ENCODE results near the gene CPLX1. TPM values are rescaled to one million over a fixed set of nuclear protein-coding genes. Genes with fewer than 3 reads are reported as not detected.
"Not testable (repeated sequence)": the region's sequence is repeated elsewhere in the genome, so short reads cannot be mapped to it uniquely, and the experiment has no call there.

The CPLX1 gene
- total RNA-seq, 4 donors from 2014 or later: 0.35 to 0.67 TPM; not detected in 2

GRCh38 chr4:762211-763190, 63.4 kb downstream of the CPLX1 start:
- Histone ChIP-seq H3K27ac (no peak overlapping the region), H3K36me3 (peaks cover 0 to 66% (median 0%) of the 10 kb centered on the region in 3 donors), H3K27me3 (no peaks in the 10 kb centered on the region), H3K4me1 (no peaks in the 10 kb centered on the region), H3K9me3 (no peaks in the 10 kb centered on the region), H3K4me3 (no peak overlapping the region)
- peak in 3 of 6 experiments; percentile 41 to 47 (median 44) for TF ChIP-seq CTCF (IDR thresholded peaks at IDR 0.05)
- TF ChIP-seq POLR2A (IDR thresholded peaks at IDR 0.05): no peak
- DNase-seq: no peak

GRCh38 chr4:761739-762138, 64.2 kb downstream of the CPLX1 start:
- TF ChIP-seq CTCF (IDR thresholded peaks at IDR 0.05) (no peak), POLR2A (IDR thresholded peaks at IDR 0.05) (no peak)
- no peak overlapping the region for H3K4me3 ChIP-seq
- no peaks in the 10 kb centered on the region for H3K27me3 ChIP-seq
- H3K27ac ChIP-seq: no peak overlapping the region
- no peak for DNase-seq
- no peaks in the 10 kb centered on the region for H3K4me1 ChIP-seq
- no peaks in the 10 kb centered on the region for H3K9me3 ChIP-seq
- H3K36me3 ChIP-seq: peaks cover 0 to 67% (median 0%) of the 10 kb centered on the region in 3 donors

GRCh38 chr4:761086-761485, 64.8 kb downstream of the CPLX1 start:
- Histone ChIP-seq H3K4me3 (no peak overlapping the region), H3K36me3 (peaks cover 0 to 62% (median 0%) of the 10 kb centered on the region in 3 donors), H3K27me3 (no peaks in the 10 kb centered on the region), H3K27ac (no peak overlapping the region), H3K9me3 (no peaks in the 10 kb centered on the region), H3K4me1 (no peaks in the 10 kb centered on the region)
- no peak for DNase-seq
- TF ChIP-seq POLR2A (IDR thresholded peaks at IDR 0.05) (no peak), CTCF (IDR thresholded peaks at IDR 0.05) (no peak)

- Histone ChIP-seq H3K9me3 (no peaks in the 10 kb centered on the region), H3K4me3 (no peak overlapping the region), H3K27ac (no peak overlapping the region), H3K36me3 (peaks cover 0 to 58% (median 0%) of the 10 kb centered on the region in 3 donors), H3K27me3 (no peaks in the 10 kb centered on the region), H3K4me1 (no peaks in the 10 kb centered on the region)
- DNase-seq: no peak
- no peak for TF ChIP-seq CTCF (IDR thresholded peaks at IDR 0.05)
- no peak for TF ChIP-seq POLR2A (IDR thresholded peaks at IDR 0.05)
Observed at GRCh38 chr4:760616-761015, 65.3 kb downstream of the CPLX1 start.

GRCh38 chr4:759810-760209, 66.1 kb downstream of the CPLX1 start:
- not testable (repeated sequence) for H3K27me3 ChIP-seq, DNase-seq, H3K27ac ChIP-seq, H3K9me3 ChIP-seq, H3K4me3 ChIP-seq, H3K4me1 ChIP-seq
- H3K36me3 ChIP-seq: peaks cover 0 to 53% (median 0%) of the 10 kb centered on the region in 3 donors

- Histone ChIP-seq H3K4me3 (no peak overlapping the region), H3K27me3 (no peaks in the 10 kb centered on the region), H3K9me3 (no peaks in the 10 kb centered on the region), H3K4me1 (no peaks in the 10 kb centered on the region), H3K36me3 (peaks cover 0 to 56% (median 0%) of the 10 kb centered on the region in 3 donors), H3K27ac (no peak overlapping the region)
- no peak for TF ChIP-seq CTCF (IDR thresholded peaks at IDR 0.05)
- DNase-seq: no peak
Observed at GRCh38 chr4:757111-757510, 68.8 kb downstream of the CPLX1 start.
